Measurements from ENCODE around the gene SLC33A1. TPM values are rescaled to one million over a fixed set of nuclear protein-coding genes. Genes with fewer than 3 reads are reported as not detected.

The SLC33A1 gene
- total and polyA plus RNA-seq, 10 of the 15 experiments (the other 5 are each of a cell fraction or from before 2014, with no cell fraction given) = 6.4 to 25.2 (median 19.8) TPM

DNA sequence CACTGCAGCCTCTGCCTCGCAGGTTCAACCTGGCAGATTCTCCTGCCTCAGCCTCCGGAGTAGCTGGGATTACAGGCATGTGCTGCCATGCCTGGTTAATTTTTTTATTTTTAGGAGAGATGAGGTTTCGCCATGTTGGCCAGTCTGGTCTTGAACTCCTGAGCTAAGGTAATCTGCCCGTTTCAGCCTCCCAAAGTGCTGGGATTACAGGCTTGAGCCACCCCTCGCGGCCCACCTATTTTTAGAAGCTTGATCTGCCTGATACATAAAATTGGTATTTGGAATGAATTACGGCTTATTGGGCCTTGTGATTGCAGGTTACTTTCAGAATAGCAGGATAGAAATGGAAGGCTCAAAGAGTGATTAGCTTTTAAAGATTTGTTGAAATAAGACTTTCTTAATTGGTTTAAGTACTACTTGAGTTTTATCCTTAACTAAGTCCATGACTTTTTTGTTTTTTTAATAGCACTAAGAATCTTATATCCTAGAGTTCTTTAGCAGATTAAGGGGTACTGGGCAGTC lies 41.2 kb upstream of the SLC33A1 start:
- no peak overlapping the region for H3K9ac ChIP-seq (ENCODE audit: control insufficient read depth, insufficient read depth, low read length)
- H3K27me3 ChIP-seq (replicated peaks in 1 of 2; ENCODE audit: control insufficient read depth in 2 of 2, insufficient read depth in 2 of 2, low read length in 1 of 2) = no peaks in the 10 kb centered on the region
- H3K9me3 ChIP-seq (replicated peaks; ENCODE audit: control insufficient read depth, insufficient read depth, low read length) = no peaks in the 10 kb centered on the region
- intact Hi-C loops (cut with micrococcal nuclease; ENCODE audit: unreplicated experiment) (no loop called here), in situ Hi-C loops (cut with MboI) (no loop called here)
- ChIA-PET RAD21 (ENCODE audit: unreplicated experiment) (interaction anchor here (1.1 kb wide), 1 partner anchor 89 kb away, joined by 3 read pairs; no protein-coding TSS in a partner anchor), CTCF (interaction anchor here (1.6 kb wide), 1 partner anchor 9 kb away, joined by 3 read pairs; no protein-coding TSS in a partner anchor), POLR2A (no interaction called here), SMC1A (ENCODE audit: uncharacterized antibody, unreplicated experiment) (interaction anchor here (0.7 kb wide), 1 partner anchor 89 kb away, joined by 3 read pairs; the partner anchor contains the start of gene C3orf33)
- no peaks in the 10 kb centered on the region for H4K20me1 ChIP-seq (ENCODE audit: control insufficient read depth, insufficient read depth)
- TF ChIP-seq BCL11A (IDR thresholded peaks at IDR 0.05; ENCODE audit: low read depth, low read length) = no peak
- TF ChIP-seq MEF2B (IDR thresholded peaks at IDR 0.05; ENCODE audit: partially characterized antibody, poor library complexity, severe bottlenecking) = no peak
- no peak for TF ChIP-seq USF2 (IDR thresholded peaks at IDR 0.05; ENCODE audit: borderline replicate concordance, low read depth, low read length)
- no peak for TF ChIP-seq CEBPB (IDR thresholded peaks at IDR 0.05; ENCODE audit: borderline replicate concordance in 1 of 2, low read depth in 2 of 2, low read length in 2 of 2)
- no peak for TF ChIP-seq ASH2L (IDR thresholded peaks at IDR 0.05; ENCODE audit: borderline replicate concordance, low read depth)
- no peak for TF ChIP-seq SREBF1 (IDR thresholded peaks at IDR 0.05; ENCODE audit: low read length)
- no peak for TF ChIP-seq BHLHE40 (IDR thresholded peaks at IDR 0.05; ENCODE audit: borderline replicate concordance in 1 of 2, low read depth in 2 of 2, low read length in 1 of 2)
- no peak for TF ChIP-seq POLR2A (IDR thresholded peaks at IDR 0.05; ENCODE audit: low read depth, low read length)
- no peak for TF ChIP-seq NFIC (IDR thresholded peaks at IDR 0.05; ENCODE audit: low read depth, low read length)
- TF ChIP-seq YBX1 (IDR thresholded peaks at IDR 0.05) = no peak
- TF ChIP-seq TCF12 (IDR thresholded peaks at IDR 0.05; ENCODE audit: low read depth, low read length) = no peak
- no peak for TF ChIP-seq SUPT20H (IDR thresholded peaks at IDR 0.05; ENCODE audit: borderline replicate concordance, control insufficient read depth, low read depth, low read length)
- TF ChIP-seq USF1 (IDR thresholded peaks at IDR 0.05; ENCODE audit: borderline replicate concordance, extremely low read length, insufficient read depth, low read depth, low read length) = no peak
- no peak for TF ChIP-seq ZNF622 (IDR thresholded peaks at IDR 0.05)
- TF ChIP-seq, protein P1, sequence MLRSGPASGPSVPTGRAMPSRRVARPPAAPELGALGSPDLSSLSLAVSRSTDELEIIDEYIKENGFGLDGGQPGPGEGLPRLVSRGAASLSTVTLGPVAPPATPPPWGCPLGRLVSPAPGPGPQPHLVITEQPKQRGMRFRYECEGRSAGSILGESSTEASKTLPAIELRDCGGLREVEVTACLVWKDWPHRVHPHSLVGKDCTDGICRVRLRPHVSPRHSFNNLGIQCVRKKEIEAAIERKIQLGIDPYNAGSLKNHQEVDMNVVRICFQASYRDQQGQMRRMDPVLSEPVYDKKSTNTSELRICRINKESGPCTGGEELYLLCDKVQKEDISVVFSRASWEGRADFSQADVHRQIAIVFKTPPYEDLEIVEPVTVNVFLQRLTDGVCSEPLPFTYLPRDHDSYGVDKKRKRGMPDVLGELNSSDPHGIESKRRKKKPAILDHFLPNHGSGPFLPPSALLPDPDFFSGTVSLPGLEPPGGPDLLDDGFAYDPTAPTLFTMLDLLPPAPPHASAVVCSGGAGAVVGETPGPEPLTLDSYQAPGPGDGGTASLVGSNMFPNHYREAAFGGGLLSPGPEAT (IDR thresholded peaks at IDR 0.05; ENCODE audit: low read depth) = no peak
- TF ChIP-seq PML (IDR thresholded peaks at IDR 0.05; ENCODE audit: low read length) = no peak
- no peak for TF ChIP-seq FOXM1 (IDR thresholded peaks at IDR 0.05; ENCODE audit: low read depth, low read length)
- no peak for TF ChIP-seq POLR2AphosphoS2 (IDR thresholded peaks at IDR 0.05; ENCODE audit: low read depth, low read length)
- TF ChIP-seq SKIL (IDR thresholded peaks at IDR 0.05; ENCODE audit: low read depth, poor library complexity, severe bottlenecking) = no peak
- no peak for TF ChIP-seq ZNF217 (IDR thresholded peaks at IDR 0.05)
- 90% methylated on average over 7 of the region's 7 CpGs for WGBS (ENCODE audit: insufficient coverage, insufficient replicate concordance, low lambda C conversion rate, missing lambda C conversion rate)
- ATAC-seq (no peak), FAIRE-seq (no peak), DNase-seq (ENCODE audit: low read depth, low spot score) (no peak)
- H3K36me3 ChIP-seq (ENCODE audit: control insufficient read depth in 2 of 2, insufficient read depth in 2 of 2, low read length in 1 of 2) = peaks cover 0 to 28% of the 10 kb centered on the region in 2 experiments; a peak in 3 of 4 replicates
- BruUV-seq (replicated peaks) = no TSS peak
- H2AFZ ChIP-seq (ENCODE audit: control insufficient read depth, low read depth, low read length) = no peak overlapping the region
- no peak overlapping the region for H3K27ac ChIP-seq (ENCODE audit: control insufficient read depth, insufficient read depth)
- H3K79me2 ChIP-seq (ENCODE audit: control insufficient read depth, insufficient read depth, low read length) = peaks cover 19% of the 10 kb centered on the region
- H3K4me1 ChIP-seq (ENCODE audit: control insufficient read depth, insufficient read depth, low read length) = no peaks in the 10 kb centered on the region
- no peak overlapping the region for H3K4me3 ChIP-seq
- H3K4me2 ChIP-seq (ENCODE audit: control insufficient read depth, insufficient read depth) = no peak overlapping the region

Data from GM12878 (cell line).